NCI-H2196 (cell line): ENCODE results near the gene ANGPTL8.

Source experiments
- DNase-seq: peaks from one replicate; lab custom pipeline; 2025; ENCODE audit not compliant: unreplicated experiment; lab: John Stamatoyannopoulos, UW

ANGPTL8 gene, protein sequence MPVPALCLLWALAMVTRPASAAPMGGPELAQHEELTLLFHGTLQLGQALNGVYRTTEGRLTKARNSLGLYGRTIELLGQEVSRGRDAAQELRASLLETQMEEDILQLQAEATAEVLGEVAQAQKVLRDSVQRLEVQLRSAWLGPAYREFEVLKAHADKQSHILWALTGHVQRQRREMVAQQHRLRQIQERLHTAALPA

DNA sequence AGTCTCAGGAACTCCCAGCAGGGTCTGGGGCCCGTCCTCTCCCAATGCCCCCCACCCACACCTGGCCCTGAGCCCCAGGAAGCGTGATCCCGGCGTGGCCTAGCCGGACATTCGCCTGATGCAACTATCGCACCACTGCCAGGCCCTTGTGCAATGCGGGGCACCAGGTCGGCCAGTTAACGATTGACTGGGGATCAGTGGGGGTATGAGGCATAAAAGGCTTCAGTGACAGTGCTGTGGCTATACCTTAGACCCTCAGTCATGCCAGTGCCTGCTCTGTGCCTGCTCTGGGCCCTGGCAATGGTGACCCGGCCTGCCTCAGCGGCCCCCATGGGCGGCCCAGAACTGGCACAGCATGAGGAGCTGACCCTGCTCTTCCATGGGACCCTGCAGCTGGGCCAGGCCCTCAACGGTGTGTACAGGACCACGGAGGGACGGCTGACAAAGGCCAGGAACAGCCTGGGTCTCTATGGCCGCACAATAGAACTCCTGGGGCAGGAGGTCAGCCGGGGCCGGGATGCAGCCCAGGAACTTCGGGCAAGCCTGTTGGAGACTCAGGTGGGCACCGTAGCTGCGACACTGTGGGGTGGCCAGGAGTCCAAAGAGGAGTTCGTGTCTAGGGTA, at the start of gene ANGPTL8:
Gene ANGPTL8, plus strand, starts transcription at position 243 of the 624 bp plus-strand sequence. Its CDS starts 19 bp downstream, at position 262.
- no peak for DNase-seq

DNA sequence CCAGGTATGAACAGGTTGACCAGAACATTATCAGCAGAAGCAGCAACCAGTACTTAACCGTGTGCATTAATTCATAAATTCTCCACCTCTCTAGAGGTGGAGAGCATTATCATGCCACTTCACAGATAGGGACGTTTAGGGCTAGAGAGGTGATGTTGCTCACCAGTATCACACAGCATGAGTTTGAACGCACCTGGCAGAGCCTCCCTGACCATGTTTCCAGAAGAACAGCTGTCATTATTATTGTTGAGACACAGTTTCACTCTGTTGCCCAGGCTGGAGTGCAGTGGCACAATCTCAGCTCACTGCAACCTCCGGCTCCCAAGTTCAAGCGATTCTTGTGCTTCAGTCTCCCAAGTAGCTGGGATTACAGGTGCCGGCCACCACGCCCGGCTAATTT, 48.9 kb upstream of the ANGPTL8 start:
- no peak for DNase-seq

DNA sequence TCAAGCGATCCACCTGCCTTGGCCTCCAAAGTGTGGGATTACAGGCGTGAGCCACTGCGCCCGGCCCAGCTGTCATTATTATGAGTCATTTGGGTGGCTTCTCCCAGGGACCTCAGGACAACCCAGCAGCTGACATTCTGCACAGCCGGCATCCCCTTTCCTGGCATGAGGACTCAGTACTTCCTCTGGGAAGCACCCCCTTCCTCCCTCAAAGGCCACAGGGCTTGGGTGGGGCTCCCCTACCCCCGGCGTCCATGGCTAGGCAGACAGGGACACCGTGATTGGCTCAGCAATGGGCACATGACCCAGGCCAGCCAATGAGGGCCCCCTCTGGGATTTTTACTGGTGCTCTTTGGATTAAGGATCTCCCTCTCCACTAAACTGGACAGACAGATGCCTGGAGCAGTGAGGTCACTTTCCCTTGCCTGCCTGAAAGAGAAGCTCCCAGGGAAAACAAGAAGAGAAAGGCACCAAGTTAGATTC, 48.1 kb upstream of the ANGPTL8 start:
- DNase-seq, result peak; percentile 36

DNA sequence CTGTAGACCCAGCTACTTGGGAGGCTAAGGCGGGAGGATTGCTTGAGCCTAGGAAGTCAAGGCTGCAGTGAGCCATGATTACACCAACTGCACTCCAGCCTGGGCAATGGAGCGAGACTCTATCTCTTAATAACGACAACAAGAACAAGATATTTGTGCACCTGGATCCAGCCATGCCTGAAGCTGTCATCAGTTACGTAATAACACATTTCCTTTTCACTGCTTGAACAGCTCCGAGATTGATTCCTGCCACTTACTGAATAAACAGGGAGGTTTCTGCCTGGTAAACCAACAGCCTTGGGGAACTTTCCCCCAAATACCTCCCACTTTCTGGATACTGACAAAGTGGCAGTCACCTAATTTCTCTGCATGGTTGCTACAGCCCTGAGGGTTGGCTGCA, 47.5 kb upstream of the ANGPTL8 start:
- DNase-seq, result no peak

DNA sequence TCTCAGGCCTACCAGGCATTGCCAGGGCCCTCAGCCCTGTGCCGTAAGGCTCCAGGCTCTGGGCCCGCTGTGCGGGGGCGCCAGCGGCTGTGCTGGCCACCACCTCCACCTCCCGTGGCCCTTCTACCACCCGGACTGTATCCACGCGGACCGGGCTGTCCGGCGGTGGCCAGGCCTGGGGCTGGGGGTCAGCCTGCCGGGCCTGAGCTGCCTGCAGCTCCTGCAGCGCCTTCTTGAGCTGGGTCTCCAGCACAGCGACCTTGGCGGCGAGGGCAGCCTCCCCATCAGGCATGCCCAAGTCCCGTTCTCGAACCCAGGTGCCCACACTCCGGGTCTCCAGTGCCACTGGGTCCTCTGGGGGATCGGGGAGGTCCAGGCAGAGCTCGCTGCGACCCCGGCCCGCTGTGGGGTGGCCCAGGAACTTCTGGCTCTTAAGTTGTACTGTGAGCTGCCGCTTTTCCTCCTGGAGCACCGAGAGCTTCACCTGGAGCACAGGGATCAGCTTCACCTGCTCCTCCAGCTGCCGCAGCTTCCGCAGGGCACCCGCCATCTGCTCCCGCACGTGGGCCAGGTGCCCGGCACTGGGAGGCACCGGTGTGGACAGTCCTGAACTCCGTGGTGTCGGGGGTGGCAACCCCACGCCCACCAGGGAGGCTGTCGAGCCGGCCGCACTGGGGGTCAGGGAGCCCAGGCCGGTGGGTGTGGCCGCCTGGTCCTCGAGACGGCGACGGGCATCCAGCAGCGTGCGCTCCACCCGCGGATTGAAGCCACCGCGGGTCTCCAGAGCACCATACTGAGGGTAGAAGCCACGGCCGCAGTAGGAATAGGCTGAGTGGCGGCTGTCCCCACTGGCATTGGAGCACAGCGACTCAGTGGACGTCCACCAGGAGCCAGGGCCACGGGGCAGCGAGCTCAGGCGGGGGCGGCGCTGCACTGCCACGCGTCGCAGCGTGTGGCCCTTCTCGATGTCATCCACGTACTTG, 46.2 kb upstream of the ANGPTL8 start:
- no peak for DNase-seq

DNA sequence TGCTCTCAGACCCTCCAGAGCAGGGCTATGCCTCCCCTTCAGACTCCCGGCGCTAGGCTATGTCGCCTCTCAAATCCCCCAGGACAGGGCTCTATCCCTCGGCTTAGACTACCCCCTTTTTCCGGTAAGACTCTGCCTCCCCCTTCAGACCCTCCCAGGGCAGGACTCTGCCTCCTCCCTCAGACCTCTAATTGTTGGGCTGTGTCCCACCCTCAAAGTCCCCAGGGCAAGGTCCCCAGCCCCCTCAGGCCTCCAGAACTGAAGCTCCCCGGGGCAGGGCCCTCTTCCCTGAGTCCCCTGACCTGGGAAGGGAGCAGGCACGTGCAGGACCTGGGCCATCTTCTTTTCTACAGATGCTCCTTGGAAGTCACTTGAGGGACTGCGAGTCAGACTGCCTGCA, 45.2 kb upstream of the ANGPTL8 start:
- DNase-seq, result no peak

DNA sequence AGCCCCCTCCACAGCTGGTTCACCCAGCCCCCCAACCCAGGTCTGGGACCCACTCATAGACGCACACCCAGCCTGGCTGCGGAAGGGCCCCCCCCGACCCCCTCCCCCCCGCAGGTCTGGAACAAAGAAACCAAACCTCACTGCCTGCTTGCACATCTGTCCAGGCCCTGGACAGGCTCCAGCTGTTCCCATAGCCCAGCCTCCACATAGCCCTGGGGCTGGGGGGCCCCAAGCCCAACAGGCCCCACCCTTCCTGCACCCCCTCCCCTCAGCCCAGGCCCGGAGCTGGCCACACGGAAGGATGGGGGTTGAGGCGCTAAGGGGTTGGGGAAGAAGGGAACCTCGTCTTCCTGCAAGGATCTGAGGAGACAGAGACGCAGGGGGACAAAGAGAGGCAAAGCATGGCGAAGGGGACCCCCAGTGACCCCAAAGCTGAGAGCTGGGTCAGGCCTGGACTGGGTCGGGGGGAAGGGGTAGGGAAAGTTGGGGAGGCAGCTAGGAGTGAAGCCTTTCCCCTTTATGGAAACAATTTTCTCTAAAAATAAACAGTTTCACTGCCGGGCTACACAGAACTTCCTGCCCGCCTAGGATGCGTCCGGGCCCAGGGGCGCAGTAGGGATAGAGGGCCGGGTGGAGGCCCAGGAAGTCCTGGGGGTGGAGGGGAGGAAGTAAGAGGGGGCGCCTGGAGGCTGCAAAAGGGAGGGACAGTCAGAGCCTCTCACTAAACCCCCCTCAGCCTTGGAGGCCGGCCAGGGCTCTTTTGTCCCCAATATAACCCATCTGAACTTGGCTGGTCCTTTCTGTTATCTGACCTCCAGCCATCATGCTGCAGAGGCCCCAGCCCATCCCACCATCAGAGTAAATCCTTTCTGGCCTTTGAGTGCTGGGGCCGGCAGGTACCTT, 44.5 kb upstream of the ANGPTL8 start:
- DNase-seq, result no peak

DNA sequence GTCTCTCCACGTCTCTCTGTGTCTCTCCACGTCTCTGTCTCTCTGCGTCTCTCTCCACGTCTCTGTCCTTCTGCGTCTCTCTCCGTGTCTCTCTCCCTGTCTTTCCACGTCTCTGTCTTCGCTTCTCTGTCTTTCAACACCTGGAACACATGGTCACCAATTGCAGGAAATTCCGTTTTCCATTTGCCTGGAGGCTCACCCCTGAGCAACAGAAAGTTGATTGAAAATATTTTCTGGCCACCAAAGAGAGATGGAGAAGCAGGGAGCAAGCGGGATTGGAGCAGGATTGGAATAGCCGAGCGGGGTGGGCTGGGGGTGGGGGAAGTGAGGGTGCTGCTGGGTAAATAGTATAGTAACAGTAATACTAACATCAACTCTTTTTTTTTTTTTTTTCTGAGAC, 43.7 kb upstream of the ANGPTL8 start:
- DNase-seq, result no peak

DNA sequence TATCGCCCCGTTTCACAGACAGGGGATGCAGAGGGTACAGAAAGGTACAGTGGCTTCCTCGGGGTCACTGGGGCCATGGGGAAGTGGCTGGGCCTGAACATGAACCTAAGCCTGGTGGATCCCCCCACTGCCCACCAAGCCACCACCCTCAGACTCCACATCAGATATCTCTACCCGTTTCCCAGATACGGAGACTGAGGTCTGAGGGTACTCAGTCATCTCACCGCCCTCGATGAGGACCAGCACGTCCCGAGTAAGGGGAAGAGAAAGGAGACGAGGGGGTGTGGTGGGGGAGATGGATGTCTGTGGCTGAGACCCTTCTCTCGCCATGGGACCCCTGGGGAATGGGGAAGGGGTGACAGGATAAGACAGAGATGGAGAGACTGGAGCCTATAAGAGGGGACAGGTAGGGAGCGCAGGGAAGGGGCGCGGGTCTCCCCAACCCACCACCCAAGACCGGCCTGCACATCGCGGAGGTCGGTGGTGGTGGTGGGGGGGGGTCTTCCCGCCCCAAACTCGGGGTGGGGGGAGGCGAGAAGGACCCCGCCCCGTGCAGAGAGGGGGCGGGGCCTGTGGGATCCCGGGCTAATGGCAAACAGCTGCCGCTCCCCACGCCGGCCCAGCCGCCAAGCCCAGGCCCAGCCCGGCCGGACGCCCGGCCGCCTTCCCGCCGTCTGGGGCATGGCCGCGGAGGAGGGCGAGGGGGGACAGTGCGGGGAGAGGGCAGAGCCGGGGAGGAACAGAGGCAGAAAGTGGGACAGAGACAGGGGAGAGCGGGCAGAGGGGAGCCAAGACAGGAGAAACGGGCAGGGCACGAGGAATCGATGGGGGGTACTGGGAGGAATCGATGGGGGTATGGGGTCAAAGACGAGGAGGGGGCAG, 42.8 kb upstream of the ANGPTL8 start:
- DNase-seq, result peak; percentile 16

DNA sequence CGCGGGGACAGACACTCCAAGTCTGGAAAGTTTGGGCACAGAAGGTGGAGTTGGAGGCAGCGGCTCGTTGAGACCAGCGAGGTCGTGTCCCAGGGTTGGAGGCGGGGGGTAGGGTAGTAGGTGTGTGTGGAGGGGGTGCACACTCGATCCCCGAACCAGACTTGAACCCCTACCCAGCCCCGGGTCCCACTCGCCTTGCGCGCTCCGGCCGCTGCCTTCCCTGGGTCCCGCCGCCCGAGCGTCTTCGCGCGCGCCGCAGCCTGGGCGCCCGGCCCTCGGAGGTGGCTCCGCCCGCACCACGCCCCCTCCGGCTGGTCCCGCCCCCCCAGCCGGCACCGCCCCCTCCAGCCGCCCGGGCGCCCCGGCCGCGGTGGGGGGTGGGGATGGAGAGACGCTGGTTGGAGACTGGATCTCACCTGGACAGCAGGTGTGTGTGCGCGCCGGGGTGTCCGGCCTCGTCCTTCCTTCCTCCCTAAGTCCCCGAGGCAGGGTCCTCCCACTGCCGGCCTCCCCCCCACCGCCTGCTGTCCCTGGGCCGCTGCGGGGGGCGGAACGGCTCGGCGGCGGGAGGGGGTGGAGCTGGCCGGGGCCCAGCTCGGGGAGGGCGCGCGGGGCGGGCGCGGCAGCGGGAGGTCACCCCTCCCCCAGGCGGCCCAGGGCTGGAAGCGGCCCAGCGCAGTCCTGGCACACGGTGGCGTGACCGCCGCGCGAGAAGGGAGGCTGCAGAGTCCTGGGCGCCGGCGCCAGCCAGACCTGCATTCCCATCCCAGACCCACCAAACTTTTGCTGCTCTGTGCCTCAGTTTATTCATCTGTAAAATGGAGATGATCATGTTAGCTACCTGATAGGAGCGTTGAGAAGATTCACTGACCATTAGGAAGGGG, 41.9 kb upstream of the ANGPTL8 start, which contains the start of gene KANK2:
Gene KANK2, minus strand, starts transcription at position 255 of the 884 bp plus-strand sequence. CDS start 3,034 bp downstream, outside the sequence.
- peak; percentile 93 for DNase-seq

DNA sequence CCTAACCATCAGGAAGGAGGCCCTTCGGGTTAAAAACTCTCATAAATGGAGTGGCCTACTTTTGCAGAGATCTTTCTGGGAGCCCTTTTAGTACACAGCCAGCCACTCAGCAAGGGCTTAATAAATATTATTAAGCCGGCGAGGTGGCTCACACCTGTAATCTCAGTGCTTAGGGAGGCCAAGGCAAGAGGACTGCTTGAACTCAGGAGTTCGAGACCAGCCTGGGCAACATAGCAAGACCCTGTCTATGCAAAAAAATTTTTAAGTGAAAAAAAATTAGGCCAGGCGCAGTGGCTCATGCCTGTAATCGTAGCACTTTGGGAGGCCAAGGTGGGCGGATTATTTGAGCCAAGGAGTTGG, 41.3 kb upstream of the ANGPTL8 start:
- DNase-seq, result no peak

DNA sequence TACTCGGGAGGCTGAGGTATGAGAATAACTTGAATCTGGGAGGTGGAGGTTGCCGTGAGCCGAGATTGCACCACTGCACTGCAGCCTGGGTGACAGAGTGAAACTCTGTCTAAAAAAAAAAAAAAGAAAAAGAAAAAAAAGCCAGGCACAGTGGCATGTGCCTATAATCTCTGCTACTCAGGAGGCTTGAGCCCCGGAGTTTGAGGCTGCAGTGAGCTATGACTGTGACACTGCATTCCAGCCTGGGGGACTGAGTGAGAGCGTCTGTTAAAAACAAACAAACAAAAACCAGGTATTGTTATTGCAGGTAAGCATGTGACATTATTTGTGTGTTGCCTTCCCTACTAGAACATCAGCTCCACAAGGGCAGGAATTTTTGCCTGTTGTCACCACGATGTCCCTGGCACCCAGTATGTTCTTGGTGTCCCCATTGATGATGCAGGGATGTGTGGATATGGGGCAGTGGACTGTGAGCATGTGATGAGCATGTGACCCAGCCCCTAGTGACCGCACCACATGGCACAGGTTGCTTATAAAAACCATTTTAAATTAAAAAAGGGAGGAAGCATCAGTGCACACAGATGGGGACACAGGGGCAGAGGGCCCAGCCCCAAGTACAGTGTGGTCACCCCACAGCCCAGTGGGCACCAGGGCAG, 40.5 kb upstream of the ANGPTL8 start:
- no peak for DNase-seq

DNA sequence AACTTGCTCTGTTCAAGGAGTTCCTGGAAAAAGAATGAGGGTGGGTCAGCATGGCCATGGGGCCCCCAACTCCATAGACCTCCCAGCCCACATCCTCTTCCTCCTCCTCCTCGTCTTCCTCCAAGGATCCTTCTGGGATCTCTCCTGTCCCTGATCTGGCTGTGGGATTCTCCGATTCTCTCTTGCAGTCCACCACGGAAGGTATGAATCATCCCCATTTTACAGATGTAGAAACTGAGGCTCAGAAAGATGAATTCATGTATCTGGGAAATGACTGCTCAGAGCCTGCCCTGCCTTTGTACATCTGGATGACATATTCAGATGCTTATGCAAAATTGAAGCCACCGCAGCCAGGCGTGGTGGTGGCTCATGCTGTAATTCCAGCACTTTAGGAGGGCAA, 39.9 kb upstream of the ANGPTL8 start:
- DNase-seq, result no peak

DNA sequence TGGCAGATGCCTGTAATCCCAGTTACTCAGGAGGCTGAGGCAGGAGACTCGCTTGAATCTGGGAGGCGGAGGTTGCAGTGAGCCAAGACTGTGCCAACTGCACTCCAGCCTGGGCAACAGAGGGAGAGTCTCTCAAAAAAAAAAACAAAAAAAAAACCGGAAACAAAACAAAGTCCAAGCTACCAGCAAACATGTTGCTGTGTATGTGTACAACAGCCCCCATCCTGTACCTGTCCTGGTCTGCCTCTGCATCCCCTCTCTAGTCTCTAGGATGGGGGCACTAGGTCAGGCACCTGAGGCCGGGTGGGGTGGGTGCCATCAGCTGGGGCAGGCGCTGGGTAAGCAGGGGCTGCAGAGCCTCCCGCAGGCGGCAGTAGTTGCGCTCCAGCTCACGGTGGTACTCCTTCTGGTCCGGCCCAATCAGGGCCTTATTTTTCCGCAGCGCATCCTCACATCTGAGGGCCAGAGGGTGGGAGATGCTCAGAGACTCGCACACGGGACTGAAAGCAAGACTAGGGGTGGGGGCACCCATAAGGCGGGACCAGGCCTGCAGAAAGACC, 39.3 kb upstream of the ANGPTL8 start:
- DNase-seq, result no peak

DNA sequence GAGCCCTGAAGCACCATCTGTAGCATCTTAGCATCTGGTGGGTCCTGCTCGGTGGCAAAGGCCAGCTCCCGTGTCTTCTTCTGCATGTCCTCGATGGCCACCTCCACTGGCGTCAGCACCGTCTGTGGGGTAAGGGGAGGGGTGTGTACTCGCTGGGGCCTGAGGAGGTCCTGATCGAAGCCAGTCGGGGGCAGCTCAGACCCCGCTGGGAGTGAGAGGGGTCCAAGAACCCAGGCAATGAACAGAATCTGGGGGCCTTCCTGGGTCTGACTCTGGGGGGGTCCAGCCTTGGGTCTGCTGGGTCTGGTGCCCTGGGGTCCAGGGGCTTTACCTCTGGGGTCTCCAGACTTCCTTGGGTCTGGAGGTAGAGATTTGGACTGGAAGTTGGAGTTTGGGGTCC, 38.5 kb upstream of the ANGPTL8 start:
- no peak for DNase-seq

DNA sequence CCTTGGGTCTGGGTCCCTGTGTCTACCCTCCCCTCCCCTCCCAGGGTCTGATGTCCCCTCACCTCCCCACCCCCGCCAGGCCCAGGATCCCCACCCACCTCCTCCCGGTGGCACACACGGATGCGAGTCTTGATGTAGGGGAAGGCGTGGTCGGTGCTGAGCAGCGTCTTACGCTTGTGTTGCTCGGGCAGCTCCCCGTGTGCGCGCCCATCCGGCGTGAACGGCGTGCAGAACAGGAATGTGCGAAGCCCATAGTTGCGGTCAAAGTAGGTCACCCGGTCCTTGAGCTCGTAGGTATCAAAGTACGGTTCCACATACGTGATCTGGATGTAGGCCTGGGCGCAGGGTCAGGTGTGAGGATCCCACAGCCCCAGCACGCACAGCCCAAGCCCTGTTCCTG, 37.6 kb upstream of the ANGPTL8 start:
- DNase-seq, result no peak

DNA sequence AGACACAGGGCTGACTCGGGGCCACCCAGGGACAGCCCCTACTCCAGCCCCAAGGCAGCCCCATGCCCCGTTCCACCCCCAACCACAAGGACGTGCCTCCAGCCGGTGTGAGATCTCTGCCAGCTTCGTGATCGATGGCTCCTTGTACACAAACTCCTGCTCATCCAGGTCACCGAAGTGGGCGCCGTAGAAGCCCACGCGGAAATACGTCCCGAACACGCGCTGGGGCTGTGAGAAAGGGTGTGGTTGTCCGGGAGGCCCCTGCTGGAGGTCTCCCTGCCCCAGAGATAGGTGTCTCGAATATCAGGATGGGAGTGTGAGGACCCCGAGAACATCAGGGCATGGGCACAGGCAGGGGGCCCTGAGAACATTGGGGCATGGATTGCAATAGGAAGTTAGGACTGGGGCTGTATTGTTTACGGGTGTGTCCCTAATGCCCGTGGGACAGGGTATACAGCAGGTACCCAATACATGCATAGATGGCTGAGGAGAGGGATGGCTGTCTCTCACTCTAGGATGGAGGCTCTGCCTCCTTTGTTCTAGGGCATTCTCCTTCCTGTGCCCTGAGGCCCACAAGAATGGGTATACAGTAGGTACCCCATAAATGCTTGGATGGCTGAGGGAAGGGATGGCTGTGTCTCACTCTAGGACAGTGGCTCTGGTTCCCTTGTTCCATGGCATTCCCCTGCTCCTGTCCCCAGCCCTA, 36.8 kb upstream of the ANGPTL8 start:
- no peak for DNase-seq
